ENCODE data around the gene TGFA.

GRCh38 chr2:70532244-70532935 is 21.2 kb downstream of the TGFA start:
- TF ChIP-seq, protein P1, sequence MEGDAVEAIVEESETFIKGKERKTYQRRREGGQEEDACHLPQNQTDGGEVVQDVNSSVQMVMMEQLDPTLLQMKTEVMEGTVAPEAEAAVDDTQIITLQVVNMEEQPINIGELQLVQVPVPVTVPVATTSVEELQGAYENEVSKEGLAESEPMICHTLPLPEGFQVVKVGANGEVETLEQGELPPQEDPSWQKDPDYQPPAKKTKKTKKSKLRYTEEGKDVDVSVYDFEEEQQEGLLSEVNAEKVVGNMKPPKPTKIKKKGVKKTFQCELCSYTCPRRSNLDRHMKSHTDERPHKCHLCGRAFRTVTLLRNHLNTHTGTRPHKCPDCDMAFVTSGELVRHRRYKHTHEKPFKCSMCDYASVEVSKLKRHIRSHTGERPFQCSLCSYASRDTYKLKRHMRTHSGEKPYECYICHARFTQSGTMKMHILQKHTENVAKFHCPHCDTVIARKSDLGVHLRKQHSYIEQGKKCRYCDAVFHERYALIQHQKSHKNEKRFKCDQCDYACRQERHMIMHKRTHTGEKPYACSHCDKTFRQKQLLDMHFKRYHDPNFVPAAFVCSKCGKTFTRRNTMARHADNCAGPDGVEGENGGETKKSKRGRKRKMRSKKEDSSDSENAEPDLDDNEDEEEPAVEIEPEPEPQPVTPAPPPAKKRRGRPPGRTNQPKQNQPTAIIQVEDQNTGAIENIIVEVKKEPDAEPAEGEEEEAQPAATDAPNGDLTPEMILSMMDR (IDR thresholded peaks at IDR 0.05; ENCODE audit: low read depth, low read length, missing input control): no peak
- TF ChIP-seq RAD21 (IDR thresholded peaks at IDR 0.05) (no peak), JUND (IDR thresholded peaks at IDR 0.05) (no peak), EGR1 (IDR thresholded peaks at IDR 0.05; ENCODE audit: low read depth in 2 of 2) (no peak), FOXA2 (IDR thresholded peaks at IDR 0.05) (no peak)
- TF ChIP-seq, protein P2, sequence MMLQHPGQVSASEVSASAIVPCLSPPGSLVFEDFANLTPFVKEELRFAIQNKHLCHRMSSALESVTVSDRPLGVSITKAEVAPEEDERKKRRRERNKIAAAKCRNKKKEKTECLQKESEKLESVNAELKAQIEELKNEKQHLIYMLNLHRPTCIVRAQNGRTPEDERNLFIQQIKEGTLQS (IDR thresholded peaks at IDR 0.05): no peak
- TF ChIP-seq, protein P3, sequence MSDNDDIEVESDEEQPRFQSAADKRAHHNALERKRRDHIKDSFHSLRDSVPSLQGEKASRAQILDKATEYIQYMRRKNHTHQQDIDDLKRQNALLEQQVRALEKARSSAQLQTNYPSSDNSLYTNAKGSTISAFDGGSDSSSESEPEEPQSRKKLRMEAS (IDR thresholded peaks at IDR 0.05): no peak
- TF ChIP-seq, protein P4, sequence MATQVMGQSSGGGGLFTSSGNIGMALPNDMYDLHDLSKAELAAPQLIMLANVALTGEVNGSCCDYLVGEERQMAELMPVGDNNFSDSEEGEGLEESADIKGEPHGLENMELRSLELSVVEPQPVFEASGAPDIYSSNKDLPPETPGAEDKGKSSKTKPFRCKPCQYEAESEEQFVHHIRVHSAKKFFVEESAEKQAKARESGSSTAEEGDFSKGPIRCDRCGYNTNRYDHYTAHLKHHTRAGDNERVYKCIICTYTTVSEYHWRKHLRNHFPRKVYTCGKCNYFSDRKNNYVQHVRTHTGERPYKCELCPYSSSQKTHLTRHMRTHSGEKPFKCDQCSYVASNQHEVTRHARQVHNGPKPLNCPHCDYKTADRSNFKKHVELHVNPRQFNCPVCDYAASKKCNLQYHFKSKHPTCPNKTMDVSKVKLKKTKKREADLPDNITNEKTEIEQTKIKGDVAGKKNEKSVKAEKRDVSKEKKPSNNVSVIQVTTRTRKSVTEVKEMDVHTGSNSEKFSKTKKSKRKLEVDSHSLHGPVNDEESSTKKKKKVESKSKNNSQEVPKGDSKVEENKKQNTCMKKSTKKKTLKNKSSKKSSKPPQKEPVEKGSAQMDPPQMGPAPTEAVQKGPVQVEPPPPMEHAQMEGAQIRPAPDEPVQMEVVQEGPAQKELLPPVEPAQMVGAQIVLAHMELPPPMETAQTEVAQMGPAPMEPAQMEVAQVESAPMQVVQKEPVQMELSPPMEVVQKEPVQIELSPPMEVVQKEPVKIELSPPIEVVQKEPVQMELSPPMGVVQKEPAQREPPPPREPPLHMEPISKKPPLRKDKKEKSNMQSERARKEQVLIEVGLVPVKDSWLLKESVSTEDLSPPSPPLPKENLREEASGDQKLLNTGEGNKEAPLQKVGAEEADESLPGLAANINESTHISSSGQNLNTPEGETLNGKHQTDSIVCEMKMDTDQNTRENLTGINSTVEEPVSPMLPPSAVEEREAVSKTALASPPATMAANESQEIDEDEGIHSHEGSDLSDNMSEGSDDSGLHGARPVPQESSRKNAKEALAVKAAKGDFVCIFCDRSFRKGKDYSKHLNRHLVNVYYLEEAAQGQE (IDR thresholded peaks at IDR 0.05): no peak

Data from liver (tissue), 3 donors.